ENCODE measurements around the gene GIGYF1. TPM values are rescaled to one million over a fixed set of nuclear protein-coding genes. Genes with fewer than 3 reads are reported as not detected.

GIGYF1 gene
- total and polyA plus RNA-seq, 2 of the 13 experiments (the other 11 are each of a cell fraction or from before 2014, with no cell fraction given), result 7.6 to 16.1 TPM

DNA sequence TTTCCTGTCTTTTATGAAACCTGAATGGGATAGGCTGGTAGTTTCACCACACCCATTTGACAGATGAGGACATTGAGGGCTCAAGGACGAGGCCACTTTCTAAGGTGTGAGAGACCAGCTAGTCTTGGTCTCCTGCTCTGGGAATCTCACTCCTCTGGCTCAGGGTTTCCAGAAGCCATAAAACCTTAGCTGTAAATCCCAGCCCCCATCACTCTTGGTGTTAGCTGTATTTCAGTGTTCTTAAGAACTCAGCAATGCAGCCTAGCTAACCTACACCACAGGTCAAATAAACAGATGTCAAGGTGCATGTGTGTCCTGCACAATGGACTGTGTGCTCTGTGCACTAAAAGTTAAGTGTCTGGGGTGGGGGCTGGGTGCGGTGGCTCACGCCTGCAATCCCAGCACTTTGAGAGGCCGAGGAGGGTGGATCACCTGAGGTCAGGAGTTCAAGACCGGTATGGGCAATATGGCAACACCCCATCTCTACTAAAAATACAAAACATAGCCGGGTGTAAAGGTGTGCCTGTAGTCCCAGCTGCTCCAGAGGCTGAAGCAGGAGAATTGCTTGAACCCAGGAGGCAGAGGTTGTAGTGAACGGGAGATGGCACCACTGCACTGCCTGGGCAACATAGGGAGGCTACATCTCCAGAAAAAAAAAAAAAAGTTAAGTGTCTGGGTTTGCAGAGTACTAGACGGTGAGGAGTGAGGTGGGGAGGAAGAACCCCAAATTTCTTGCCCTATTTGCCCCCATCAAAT is 25.7 kb upstream of the GIGYF1 start (continued):
- TF ChIP-seq, protein P1, sequence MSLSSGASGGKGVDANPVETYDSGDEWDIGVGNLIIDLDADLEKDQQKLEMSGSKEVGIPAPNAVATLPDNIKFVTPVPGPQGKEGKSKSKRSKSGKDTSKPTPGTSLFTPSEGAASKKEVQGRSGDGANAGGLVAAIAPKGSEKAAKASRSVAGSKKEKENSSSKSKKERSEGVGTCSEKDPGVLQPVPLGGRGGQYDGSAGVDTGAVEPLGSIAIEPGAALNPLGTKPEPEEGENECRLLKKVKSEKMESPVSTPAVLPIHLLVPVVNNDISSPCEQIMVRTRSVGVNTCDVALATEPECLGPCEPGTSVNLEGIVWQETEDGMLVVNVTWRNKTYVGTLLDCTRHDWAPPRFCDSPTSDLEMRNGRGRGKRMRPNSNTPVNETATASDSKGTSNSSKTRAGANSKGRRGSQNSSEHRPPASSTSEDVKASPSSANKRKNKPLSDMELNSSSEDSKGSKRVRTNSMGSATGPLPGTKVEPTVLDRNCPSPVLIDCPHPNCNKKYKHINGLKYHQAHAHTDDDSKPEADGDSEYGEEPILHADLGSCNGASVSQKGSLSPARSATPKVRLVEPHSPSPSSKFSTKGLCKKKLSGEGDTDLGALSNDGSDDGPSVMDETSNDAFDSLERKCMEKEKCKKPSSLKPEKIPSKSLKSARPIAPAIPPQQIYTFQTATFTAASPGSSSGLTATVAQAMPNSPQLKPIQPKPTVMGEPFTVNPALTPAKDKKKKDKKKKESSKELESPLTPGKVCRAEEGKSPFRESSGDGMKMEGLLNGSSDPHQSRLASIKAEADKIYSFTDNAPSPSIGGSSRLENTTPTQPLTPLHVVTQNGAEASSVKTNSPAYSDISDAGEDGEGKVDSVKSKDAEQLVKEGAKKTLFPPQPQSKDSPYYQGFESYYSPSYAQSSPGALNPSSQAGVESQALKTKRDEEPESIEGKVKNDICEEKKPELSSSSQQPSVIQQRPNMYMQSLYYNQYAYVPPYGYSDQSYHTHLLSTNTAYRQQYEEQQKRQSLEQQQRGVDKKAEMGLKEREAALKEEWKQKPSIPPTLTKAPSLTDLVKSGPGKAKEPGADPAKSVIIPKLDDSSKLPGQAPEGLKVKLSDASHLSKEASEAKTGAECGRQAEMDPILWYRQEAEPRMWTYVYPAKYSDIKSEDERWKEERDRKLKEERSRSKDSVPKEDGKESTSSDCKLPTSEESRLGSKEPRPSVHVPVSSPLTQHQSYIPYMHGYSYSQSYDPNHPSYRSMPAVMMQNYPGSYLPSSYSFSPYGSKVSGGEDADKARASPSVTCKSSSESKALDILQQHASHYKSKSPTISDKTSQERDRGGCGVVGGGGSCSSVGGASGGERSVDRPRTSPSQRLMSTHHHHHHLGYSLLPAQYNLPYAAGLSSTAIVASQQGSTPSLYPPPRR (CRISPR knock-in tag; IDR thresholded peaks at IDR 0.05; ENCODE audit: borderline replicate concordance), result peak; percentile 57; the same call in 1 of the 2 replicates
- TF ChIP-seq PRDM10 (CRISPR knock-in tag; IDR thresholded peaks at IDR 0.05; ENCODE audit: low read depth) (0 out of 2 replicates have a peak, but pooled peaks have one; percentile 16), HMGA1 (CRISPR knock-in tag; conservative IDR thresholded peaks at IDR 0.05) (no peak), ETV5 (CRISPR knock-in tag; IDR thresholded peaks at IDR 0.05; ENCODE audit: borderline replicate concordance) (no peak; the same call in 1 of the 2 replicates), ZNF230 (CRISPR knock-in tag; IDR thresholded peaks at IDR 0.05) (peak; percentile 31; the same call in 1 of the 2 replicates), SSRP1 (CRISPR knock-in tag; IDR thresholded peaks at IDR 0.05) (no peak), TOPORS (CRISPR knock-in tag; IDR thresholded peaks at IDR 0.05) (no peak), ASH2L (IDR thresholded peaks at IDR 0.05; ENCODE audit: insufficient read length, low read depth, low read length) (no peak), ZNF251 (CRISPR knock-in tag; IDR thresholded peaks at IDR 0.05) (no peak), ZNF318 (CRISPR knock-in tag; IDR thresholded peaks at IDR 0.05) (no peak)

Data from HepG2 (cell line).